Measurements from ENCODE around the gene FCMR. TPM values are rescaled to one million over a fixed set of nuclear protein-coding genes. Genes with fewer than 3 reads are reported as not detected.

FCMR gene
- total and polyA plus RNA-seq, 4 donors: 0.70 to 3.6 (median 1.7) TPM

DNA sequence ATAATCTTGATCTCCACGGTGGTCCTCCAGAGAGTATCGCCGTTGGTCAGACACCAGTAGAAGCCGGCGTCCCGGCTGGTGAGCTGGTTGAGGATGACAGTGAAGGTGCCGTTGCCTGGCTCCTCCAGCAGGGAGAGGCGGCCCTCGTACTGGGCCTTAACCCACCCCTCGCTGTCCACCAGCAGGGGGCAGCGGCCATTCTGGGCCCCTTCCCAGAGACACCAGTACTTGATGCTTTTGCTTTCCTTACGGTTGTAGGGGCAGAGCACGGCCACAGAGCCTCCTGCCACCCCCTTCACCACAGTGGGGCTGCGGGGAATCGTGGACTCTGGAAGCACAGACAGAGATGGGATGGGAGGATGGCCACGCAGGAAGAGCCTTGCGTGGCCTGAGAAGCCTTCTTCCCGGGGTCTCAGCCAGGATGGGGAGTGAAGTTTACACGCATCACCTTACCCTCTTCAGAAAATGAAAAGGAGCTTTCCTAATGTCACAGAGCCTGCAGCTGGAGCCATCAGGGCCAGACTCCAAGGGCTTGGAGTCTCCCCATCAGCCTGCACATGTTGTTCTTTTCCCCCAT is 13.8 kb upstream of the FCMR start:
- Histone ChIP-seq H3K27me3 (ENCODE audit: control insufficient read depth in 4 of 4, insufficient read depth in 4 of 4, low read length in 3 of 4) (no peaks in the 10 kb centered on the region), H3K9me3 (ENCODE audit: control insufficient read depth in 4 of 4, low read length in 3 of 4) (no peaks in the 10 kb centered on the region), H3K9ac (ENCODE audit: low read depth in 1 of 2, low read length in 2 of 2) (no peak overlapping the region), H3K36me3 (ENCODE audit: control insufficient read depth in 4 of 4, insufficient read depth in 3 of 4, low read depth in 1 of 4, low read length in 3 of 4) (peaks cover 0 to 2% (median 0%) of the 10 kb centered on the region in 4 donors), H3K27ac (ENCODE audit: low read depth in 1 of 2, low read length in 2 of 2) (no peak overlapping the region), H3K4me3 (ENCODE audit: low read depth in 1 of 3, low read length in 3 of 3) (no peak overlapping the region), H3K4me1 (ENCODE audit: control insufficient read depth in 4 of 4, insufficient read depth in 4 of 4, low read length in 3 of 4) (no peaks in the 10 kb centered on the region)
- peak; percentile 82 for DNase-seq (ENCODE audit: low spot score)
- TF ChIP-seq YY1 (IDR thresholded peaks at IDR 0.05): no peak
- peak in 1 of 2 donors; percentile 23 for TF ChIP-seq RXRA (IDR thresholded peaks at IDR 0.05)
- TF ChIP-seq, protein P1, sequence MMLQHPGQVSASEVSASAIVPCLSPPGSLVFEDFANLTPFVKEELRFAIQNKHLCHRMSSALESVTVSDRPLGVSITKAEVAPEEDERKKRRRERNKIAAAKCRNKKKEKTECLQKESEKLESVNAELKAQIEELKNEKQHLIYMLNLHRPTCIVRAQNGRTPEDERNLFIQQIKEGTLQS (IDR thresholded peaks at IDR 0.05): no peak
- peak; percentile 96 to 99 for TF ChIP-seq RAD21 (IDR thresholded peaks at IDR 0.05)
- TF ChIP-seq, protein P2, sequence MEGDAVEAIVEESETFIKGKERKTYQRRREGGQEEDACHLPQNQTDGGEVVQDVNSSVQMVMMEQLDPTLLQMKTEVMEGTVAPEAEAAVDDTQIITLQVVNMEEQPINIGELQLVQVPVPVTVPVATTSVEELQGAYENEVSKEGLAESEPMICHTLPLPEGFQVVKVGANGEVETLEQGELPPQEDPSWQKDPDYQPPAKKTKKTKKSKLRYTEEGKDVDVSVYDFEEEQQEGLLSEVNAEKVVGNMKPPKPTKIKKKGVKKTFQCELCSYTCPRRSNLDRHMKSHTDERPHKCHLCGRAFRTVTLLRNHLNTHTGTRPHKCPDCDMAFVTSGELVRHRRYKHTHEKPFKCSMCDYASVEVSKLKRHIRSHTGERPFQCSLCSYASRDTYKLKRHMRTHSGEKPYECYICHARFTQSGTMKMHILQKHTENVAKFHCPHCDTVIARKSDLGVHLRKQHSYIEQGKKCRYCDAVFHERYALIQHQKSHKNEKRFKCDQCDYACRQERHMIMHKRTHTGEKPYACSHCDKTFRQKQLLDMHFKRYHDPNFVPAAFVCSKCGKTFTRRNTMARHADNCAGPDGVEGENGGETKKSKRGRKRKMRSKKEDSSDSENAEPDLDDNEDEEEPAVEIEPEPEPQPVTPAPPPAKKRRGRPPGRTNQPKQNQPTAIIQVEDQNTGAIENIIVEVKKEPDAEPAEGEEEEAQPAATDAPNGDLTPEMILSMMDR (IDR thresholded peaks at IDR 0.05; ENCODE audit: low read depth, low read length, missing input control): peak; percentile 99
- WGBS: 48% methylated on average over 19 of the region's 19 CpGs

DNA sequence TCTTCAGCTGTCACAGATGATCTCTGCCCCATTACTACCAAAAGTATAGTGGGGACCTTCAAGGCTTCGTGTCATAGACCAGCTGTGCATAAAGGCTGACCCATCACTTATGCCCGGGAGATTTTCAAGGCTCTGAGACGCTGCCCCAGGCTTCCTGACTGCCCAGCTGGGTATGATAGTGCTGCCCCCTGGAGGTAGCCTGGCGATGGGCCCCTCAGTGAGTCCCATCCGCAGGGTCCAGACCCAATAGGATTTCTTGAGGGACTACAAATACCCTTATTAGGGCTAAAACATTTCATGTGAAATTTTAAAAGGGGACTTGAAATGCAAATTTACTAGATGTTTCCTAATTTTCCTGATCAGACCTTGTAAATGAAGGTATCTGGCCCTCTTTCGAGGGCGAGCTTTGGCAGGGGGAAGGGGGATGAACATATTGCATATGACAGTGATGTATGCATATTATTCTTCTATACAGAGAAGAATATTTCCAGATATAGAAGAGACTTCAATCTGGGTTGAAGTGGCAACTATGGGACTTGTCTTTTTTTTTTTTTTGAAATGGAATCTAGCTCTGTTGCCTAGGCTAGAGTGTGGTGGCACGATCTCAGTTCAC is 11.7 kb upstream of the FCMR start:
- WGBS: 78% methylated on average over 8 of the region's 8 CpGs
- Histone ChIP-seq H3K9me3 (ENCODE audit: control insufficient read depth in 4 of 4, low read length in 3 of 4) (no peaks in the 10 kb centered on the region), H3K27me3 (ENCODE audit: control insufficient read depth in 4 of 4, insufficient read depth in 4 of 4, low read length in 3 of 4) (no peaks in the 10 kb centered on the region), H3K4me3 (ENCODE audit: low read depth in 1 of 3, low read length in 3 of 3) (no peak overlapping the region), H3K27ac (ENCODE audit: low read depth in 1 of 2, low read length in 2 of 2) (no peak overlapping the region), H3K9ac (ENCODE audit: low read depth in 1 of 2, low read length in 2 of 2) (no peak overlapping the region), H3K4me1 (ENCODE audit: control insufficient read depth in 4 of 4, insufficient read depth in 4 of 4, low read length in 3 of 4) (no peaks in the 10 kb centered on the region), H3K36me3 (ENCODE audit: control insufficient read depth in 4 of 4, insufficient read depth in 3 of 4, low read depth in 1 of 4, low read length in 3 of 4) (peaks cover 0 to 7% (median under 1%) of the 10 kb centered on the region in 4 donors)
- TF ChIP-seq EGR1 (IDR thresholded peaks at IDR 0.05; ENCODE audit: low read depth in 2 of 2) (no peak), RAD21 (IDR thresholded peaks at IDR 0.05) (peak; percentile 48 to 75), SP1 (IDR thresholded peaks at IDR 0.05) (no peak)
- TF ChIP-seq, protein P2 (IDR thresholded peaks at IDR 0.05; ENCODE audit: low read depth, low read length, missing input control): peak; percentile 60
- peak; percentile 70 for DNase-seq (ENCODE audit: low spot score)

DNA sequence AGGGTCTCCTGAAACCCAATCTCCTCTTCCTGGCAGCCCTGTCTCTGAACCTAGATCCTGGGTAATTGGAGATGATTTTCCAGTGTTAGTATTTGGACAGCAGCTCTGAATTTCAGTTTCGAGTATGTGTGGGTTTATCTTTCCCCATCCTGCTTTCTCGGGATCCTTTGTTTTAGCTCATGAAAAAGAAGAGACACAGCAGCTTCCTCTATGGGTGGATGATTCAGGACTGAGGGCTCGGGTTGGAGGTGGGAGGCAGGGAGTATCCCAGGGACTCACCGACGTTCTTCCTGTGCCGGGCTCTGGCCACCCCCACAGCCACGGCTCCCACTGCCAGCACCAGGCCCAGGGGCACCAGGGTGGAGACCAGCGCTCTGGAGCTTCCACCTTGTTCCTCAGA is 10.4 kb upstream of the FCMR start:
- no peak overlapping the region for H3K27ac ChIP-seq (ENCODE audit: low read depth in 1 of 2, low read length in 2 of 2)
- no peak overlapping the region for H3K4me3 ChIP-seq (ENCODE audit: low read depth in 1 of 3, low read length in 3 of 3)
- no peaks in the 10 kb centered on the region for H3K4me1 ChIP-seq (ENCODE audit: control insufficient read depth in 4 of 4, insufficient read depth in 4 of 4, low read length in 3 of 4)
- no peaks in the 10 kb centered on the region for H3K9me3 ChIP-seq (ENCODE audit: control insufficient read depth in 4 of 4, low read length in 3 of 4)
- WGBS: 77% methylated on average over 8 of the region's 8 CpGs
- H3K27me3 ChIP-seq (ENCODE audit: control insufficient read depth in 4 of 4, insufficient read depth in 4 of 4, low read length in 3 of 4): no peaks in the 10 kb centered on the region
- no peak for TF ChIP-seq FOXA1 (IDR thresholded peaks at IDR 0.05)
- TF ChIP-seq JUND (IDR thresholded peaks at IDR 0.05): no peak
- TF ChIP-seq, protein P3, sequence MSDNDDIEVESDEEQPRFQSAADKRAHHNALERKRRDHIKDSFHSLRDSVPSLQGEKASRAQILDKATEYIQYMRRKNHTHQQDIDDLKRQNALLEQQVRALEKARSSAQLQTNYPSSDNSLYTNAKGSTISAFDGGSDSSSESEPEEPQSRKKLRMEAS (IDR thresholded peaks at IDR 0.05): no peak
- no peak for TF ChIP-seq NR2F2 (IDR thresholded peaks at IDR 0.05)
- TF ChIP-seq RXRA (IDR thresholded peaks at IDR 0.05): no peak
- TF ChIP-seq SP1 (IDR thresholded peaks at IDR 0.05): no peak
- H3K9ac ChIP-seq (ENCODE audit: low read depth in 1 of 2, low read length in 2 of 2): no peak overlapping the region
- DNase-seq (ENCODE audit: low spot score): no peak
- peaks cover 0 to 5% (median under 1%) of the 10 kb centered on the region in 4 donors for H3K36me3 ChIP-seq (ENCODE audit: control insufficient read depth in 4 of 4, insufficient read depth in 3 of 4, low read depth in 1 of 4, low read length in 3 of 4)

All from liver (tissue), 9 donors.